HG03045 (cell line): ENCODE data around the gene RAD9A.

Source experiments
- ATAC-seq: cut with Tn5 transposase; IDR thresholded peaks from one replicate; pipeline ENCODE4 v1.9.1; 2021; ENCODE audit warnings: mild to moderate bottlenecking, moderate library complexity; ENCODE audit not compliant: unreplicated experiment

The RAD9A gene

GRCh38 chr11:67437809-67438157 lies 46.0 kb downstream of the RAD9A start:
- ATAC-seq, result no peak

GRCh38 chr11:67438158-67438902 lies 46.5 kb downstream of the RAD9A start:
- no peak for ATAC-seq

GRCh38 chr11:67439321-67440228 lies 47.8 kb downstream of the RAD9A start:
- ATAC-seq, result no peak

- ATAC-seq, result no peak
These were observed 48.7 kb downstream of the RAD9A start for GRCh38 chr11:67440229-67441097.

- no peak for ATAC-seq
These were observed 49.3 kb downstream of the RAD9A start for GRCh38 chr11:67441098-67441563.

- no peak for ATAC-seq
These were observed 50.1 kb downstream of the RAD9A start for GRCh38 chr11:67441731-67442351.

GRCh38 chr11:67442504-67443404 lies 51.0 kb downstream of the RAD9A start:
- ATAC-seq, result no peak

GRCh38 chr11:67445515-67445914 lies 53.7 kb downstream of the RAD9A start:
- ATAC-seq, result no peak
